MG63 (cell line): ENCODE measurements around the gene GRID1. TPM values are rescaled to one million over a fixed set of nuclear protein-coding genes. Genes with fewer than 3 reads are reported as not detected.

Experiments used
- DNase-seq: peaks from one replicate; pipeline ENCODE4 v3.0.0-alpha.2; 2020
- H3K27me3 ChIP-seq: fragments of 250-450 bp; sonication (Bioruptor Pico); 2 replicates; pipeline ENCODE4 v1.5.1; 2020; ENCODE audit warnings: mild to moderate bottlenecking, moderate library complexity
- H3K36me3 ChIP-seq: fragments of 250-450 bp; sonication (Bioruptor Pico); 2 replicates; pipeline ENCODE4 v1.5.1; 2020; ENCODE audit warnings: mild to moderate bottlenecking, moderate library complexity
- H3K4me3 ChIP-seq: fragments of 250-450 bp; sonication (Bioruptor Pico); 2 replicates; pipeline ENCODE4 v1.5.1; 2020; ENCODE audit warnings: mild to moderate bottlenecking, moderate library complexity
- H3K9me3 ChIP-seq: fragments of 250-450 bp; sonication (Bioruptor Pico); 2 replicates; pipeline ENCODE4 v1.5.1; 2020; ENCODE audit warnings: mild to moderate bottlenecking, moderate library complexity
- total RNA-seq: library from RNA; depleted of rRNA; stranded (reverse); fragments of >200 nt; shearing (Covaris generic); gene quantifications from 2 replicates; pipeline ENCODE4 v1.2.3, GENCODE V29; 2014; ENCODE audit warnings: low replicate concordance

GRID1 gene
- total RNA-seq, 1 experiment from 2014 or later = 0.10 TPM

- DNase-seq = no peak
- Histone ChIP-seq H3K27me3 (no peaks in the 10 kb centered on the region), H3K9me3 (no peaks in the 10 kb centered on the region), H3K4me3 (no peak overlapping the region), H3K36me3 (no peaks in the 10 kb centered on the region)
Observed at GRCh38 chr10:85661123-85661522, 705.5 kb downstream of the GRID1 start.

- Histone ChIP-seq H3K27me3 (no peaks in the 10 kb centered on the region), H3K4me3 (no peak overlapping the region), H3K9me3 (no peaks in the 10 kb centered on the region), H3K36me3 (no peaks in the 10 kb centered on the region)
- no peak for DNase-seq
Observed at GRCh38 chr10:85659331-85659730, 707.3 kb downstream of the GRID1 start.

DNA sequence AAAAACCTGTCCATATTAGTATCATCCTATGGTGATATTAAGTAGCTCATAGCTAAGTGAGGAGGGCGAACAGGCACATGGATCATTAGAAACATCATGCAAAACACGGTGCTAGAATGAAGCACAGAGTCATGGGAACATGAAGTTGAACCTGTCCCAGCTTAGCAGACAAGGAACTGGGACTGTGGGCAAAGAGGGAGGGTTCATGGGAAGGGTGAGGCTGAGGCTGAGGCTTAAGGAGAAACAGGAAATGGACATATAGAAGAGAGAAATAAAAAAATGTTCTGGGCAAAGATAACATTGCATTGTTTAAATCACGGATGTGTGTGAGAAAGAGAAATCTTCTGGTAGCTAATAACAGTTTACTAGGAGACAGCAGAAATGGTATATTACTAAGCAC is 708.1 kb downstream of the GRID1 start:
- H3K4me3 ChIP-seq = no peak overlapping the region
- no peaks in the 10 kb centered on the region for H3K27me3 ChIP-seq
- no peaks in the 10 kb centered on the region for H3K9me3 ChIP-seq
- no peaks in the 10 kb centered on the region for H3K36me3 ChIP-seq
- DNase-seq = no peak

GRCh38 chr10:85657476-85658113 is 709.0 kb downstream of the GRID1 start:
- Histone ChIP-seq H3K9me3 (no peaks in the 10 kb centered on the region), H3K27me3 (no peaks in the 10 kb centered on the region), H3K4me3 (no peak overlapping the region), H3K36me3 (no peaks in the 10 kb centered on the region)
- no peak for DNase-seq

GRCh38 chr10:85655411-85655810 is 711.2 kb downstream of the GRID1 start:
- Histone ChIP-seq H3K27me3 (no peaks in the 10 kb centered on the region), H3K36me3 (no peaks in the 10 kb centered on the region), H3K4me3 (no peak overlapping the region), H3K9me3 (no peaks in the 10 kb centered on the region)
- no peak for DNase-seq

DNA sequence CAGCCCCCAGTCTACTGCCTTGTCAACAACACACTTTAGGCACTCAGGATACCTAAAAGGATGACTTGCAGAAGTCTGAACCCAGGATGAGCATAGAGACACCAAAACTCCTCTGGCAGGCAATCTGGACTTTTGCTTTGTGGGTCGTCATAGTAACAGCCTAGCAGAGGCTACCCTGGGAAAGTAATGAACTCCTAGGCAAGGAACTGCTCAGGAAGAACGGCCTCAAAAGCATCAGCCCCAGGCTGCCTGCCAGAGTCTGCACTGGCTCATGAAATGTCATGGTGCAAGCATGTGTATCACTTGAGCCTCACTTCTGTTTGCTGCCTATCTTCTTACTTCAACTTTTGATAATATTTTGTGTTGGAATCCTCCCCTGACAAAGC is 715.1 kb downstream of the GRID1 start:
- H3K4me3 ChIP-seq = no peak overlapping the region
- H3K9me3 ChIP-seq = no peaks in the 10 kb centered on the region
- DNase-seq = no peak
- no peaks in the 10 kb centered on the region for H3K27me3 ChIP-seq
- no peaks in the 10 kb centered on the region for H3K36me3 ChIP-seq

- DNase-seq = no peak
- no peaks in the 10 kb centered on the region for H3K27me3 ChIP-seq
- H3K4me3 ChIP-seq = no peak overlapping the region
- H3K9me3 ChIP-seq = no peaks in the 10 kb centered on the region
- no peaks in the 10 kb centered on the region for H3K36me3 ChIP-seq
Observed at GRCh38 chr10:85650791-85651496, 715.7 kb downstream of the GRID1 start.

DNA sequence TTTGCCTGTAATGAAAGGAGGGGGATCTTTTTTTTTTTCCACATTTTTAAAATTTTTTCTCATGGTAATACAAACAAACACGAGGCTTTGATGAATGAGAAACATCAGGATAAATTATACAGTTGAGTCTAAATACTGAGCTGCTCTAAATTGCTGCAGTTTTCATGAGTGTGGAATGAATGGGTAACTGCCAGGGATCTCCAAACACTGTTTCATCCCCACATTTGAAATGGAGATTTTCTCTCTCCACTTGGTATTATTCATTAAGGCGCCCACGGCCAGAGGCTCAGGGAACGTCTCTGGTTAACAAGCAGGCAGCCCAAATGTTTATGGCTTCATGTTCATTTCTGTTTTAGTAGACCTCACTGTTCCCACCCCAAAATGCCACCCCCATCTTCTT is 717.1 kb downstream of the GRID1 start:
- Histone ChIP-seq H3K36me3 (no peaks in the 10 kb centered on the region), H3K27me3 (no peaks in the 10 kb centered on the region), H3K9me3 (no peaks in the 10 kb centered on the region), H3K4me3 (no peak overlapping the region)
- DNase-seq = no peak

GRCh38 chr10:85648279-85648754 is 718.3 kb downstream of the GRID1 start:
- H3K9me3 ChIP-seq = no peaks in the 10 kb centered on the region
- H3K36me3 ChIP-seq = no peaks in the 10 kb centered on the region
- H3K27me3 ChIP-seq = no peaks in the 10 kb centered on the region
- no peak for DNase-seq
- H3K4me3 ChIP-seq = no peak overlapping the region

DNA sequence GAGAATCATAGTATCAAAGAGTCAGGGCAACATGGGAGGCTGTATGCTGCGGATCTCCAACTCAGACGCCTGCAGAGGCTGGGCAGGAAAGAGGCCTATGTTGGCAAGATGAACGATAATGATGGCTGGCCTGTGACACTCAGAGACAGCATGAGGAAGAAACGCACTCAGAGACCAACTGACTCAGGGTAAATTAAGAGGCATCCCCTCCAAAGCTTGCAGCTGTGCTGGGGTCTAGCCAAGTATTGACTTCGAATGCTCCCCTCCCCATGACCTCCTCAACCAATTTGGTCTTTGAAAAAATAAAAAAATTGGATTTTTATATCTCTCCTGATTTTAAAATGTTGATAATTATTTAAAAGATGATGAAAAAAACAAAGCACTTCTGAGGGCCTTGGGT is 718.9 kb downstream of the GRID1 start:
- DNase-seq = no peak
- no peaks in the 10 kb centered on the region for H3K36me3 ChIP-seq
- H3K9me3 ChIP-seq = no peaks in the 10 kb centered on the region
- H3K4me3 ChIP-seq = no peak overlapping the region
- no peaks in the 10 kb centered on the region for H3K27me3 ChIP-seq

- H3K36me3 ChIP-seq = no peaks in the 10 kb centered on the region
- H3K27me3 ChIP-seq = no peaks in the 10 kb centered on the region
- peak; percentile 43 for DNase-seq
- no peak overlapping the region for H3K4me3 ChIP-seq
- H3K9me3 ChIP-seq = no peaks in the 10 kb centered on the region
Observed at GRCh38 chr10:85645926-85646711, 720.5 kb downstream of the GRID1 start.

DNA sequence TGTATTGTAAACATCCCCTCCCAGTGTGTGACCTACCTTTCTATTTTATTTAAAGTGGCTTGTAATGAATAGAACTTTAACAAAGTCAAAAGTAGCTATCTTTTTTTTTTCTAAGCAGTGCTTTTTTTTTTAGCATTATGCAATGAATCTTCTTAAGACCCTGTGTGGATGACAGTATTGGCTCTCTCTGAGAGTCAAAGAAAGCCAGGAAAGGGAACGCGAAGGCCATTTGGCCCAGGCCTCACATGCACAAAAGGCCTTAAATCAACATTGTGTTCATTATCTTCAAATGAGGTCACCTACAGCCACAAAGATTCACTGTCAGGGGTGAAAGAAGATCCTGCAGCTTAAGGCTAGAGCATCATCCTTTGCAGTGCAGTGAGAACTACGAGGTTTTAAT is 721.5 kb downstream of the GRID1 start:
- no peak overlapping the region for H3K4me3 ChIP-seq
- no peaks in the 10 kb centered on the region for H3K9me3 ChIP-seq
- H3K27me3 ChIP-seq = no peaks in the 10 kb centered on the region
- H3K36me3 ChIP-seq = no peaks in the 10 kb centered on the region
- no peak for DNase-seq

DNA sequence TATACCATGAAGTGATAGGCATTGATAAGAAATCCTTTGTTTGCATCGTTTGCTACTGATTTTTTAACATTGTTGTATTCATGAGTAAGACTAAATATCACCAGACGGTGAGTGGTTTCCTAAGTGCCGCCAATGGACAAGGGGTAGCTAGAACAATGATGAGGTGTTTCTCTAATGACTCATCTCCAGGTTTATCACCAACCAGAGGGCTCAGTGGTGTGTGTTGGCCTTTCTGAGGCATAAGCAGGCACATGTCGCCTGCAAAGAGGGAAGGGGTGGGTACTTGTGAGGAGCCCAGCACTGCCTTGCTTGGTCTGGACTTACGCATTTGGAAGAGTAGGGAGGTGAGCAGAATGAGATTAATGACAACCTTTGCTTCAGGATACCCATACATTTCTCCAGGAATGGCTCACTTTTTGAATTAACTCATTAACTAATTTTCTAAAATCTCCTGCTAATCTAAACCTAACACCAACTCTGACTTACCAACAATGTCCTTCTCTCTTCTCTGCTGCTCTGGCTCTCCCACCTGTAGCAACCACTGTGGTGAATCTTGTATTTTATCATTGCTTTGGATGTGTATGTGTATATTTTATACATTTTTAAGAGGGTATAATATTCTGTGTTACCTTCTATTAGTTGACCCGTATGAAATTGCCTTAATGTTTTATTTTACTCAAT is 722.6 kb downstream of the GRID1 start:
- Histone ChIP-seq H3K4me3 (no peak overlapping the region), H3K27me3 (no peaks in the 10 kb centered on the region), H3K9me3 (no peaks in the 10 kb centered on the region), H3K36me3 (no peaks in the 10 kb centered on the region)
- peak; percentile 12 for DNase-seq

DNA sequence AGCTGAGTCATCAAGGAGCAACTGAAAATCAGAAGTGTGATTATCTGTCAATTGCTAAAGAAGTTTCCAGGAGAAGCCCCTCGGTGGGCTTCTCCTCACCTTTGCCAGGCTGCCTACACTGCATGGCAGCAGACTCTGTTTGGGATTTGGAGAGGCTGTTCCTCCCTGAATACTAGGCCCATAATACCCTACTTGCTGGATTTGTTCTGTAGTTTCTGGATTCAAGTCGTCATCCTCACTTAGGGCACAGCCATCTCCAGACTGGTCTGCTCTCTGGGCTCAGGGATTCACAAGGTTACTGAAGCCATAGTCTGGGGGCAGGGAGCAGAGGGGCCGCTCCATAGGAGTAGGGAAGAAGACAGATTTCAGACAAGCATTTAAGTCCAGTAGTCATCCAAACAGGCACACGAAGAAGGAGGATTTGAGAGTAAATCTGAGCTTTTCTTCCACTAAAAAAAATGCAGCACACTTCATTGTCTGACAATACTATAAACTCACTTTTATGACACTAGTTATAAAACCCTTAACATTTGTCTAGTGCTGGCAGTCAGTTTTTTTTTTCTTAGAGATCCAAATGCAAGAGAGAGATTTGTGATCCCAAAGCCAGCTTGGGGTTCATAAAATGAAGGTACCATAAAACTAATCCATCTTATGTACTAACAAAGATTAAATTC is 723.3 kb downstream of the GRID1 start:
- no peaks in the 10 kb centered on the region for H3K9me3 ChIP-seq
- DNase-seq = no peak
- H3K36me3 ChIP-seq = no peaks in the 10 kb centered on the region
- H3K4me3 ChIP-seq = no peak overlapping the region
- no peaks in the 10 kb centered on the region for H3K27me3 ChIP-seq

- peak; percentile 75 for DNase-seq
- Histone ChIP-seq H3K36me3 (no peaks in the 10 kb centered on the region), H3K9me3 (no peaks in the 10 kb centered on the region), H3K4me3 (no peak overlapping the region), H3K27me3 (no peaks in the 10 kb centered on the region)
Observed at GRCh38 chr10:85642421-85643170, 724.0 kb downstream of the GRID1 start.

- Histone ChIP-seq H3K36me3 (no peaks in the 10 kb centered on the region), H3K4me3 (no peak overlapping the region), H3K9me3 (no peaks in the 10 kb centered on the region), H3K27me3 (0 out of 2 replicates have a peak, but pooled peaks cover 2% of the 10 kb centered on the region)
- peak; percentile 32 for DNase-seq
Observed at GRCh38 chr10:85642082-85642420, 724.5 kb downstream of the GRID1 start.
